Measurements from ENCODE around the gene LRRC70. TPM values are rescaled to one million over a fixed set of nuclear protein-coding genes. Genes with fewer than 3 reads are reported as not detected.
A peak's percentile ranks its signal among the peaks of the same experiment; 100 is the strongest.

LRRC70 gene
- total RNA-seq, 1 donor from 2014 or later: 0.64 TPM

DNA sequence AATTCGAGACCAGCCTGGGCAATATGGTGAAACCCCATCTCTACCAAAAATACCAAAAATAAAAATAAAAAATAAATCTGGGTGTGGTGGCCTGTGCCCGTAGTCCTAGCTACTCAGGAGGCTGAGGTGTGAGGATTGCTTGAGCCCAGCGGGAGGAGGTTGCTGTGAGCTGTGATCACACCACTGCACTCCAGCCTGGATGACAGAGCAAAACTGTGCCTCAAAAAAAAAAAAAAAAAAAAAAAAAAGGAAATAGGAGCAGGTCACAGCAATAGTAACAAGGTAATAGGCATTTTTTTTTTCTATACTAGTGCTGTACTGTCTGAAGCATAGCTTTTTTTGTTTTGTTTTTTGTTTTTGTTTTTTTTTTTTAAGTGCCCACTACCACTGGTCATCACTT, 5.8 kb downstream of the LRRC70 start:
- Mint-ChIP-seq H3K4me3 (ENCODE audit: unreplicated experiment) (no peak overlapping the region), H3K36me3 (ENCODE audit: low read depth, unreplicated experiment) (peaks cover 7% of the 10 kb centered on the region), H3K27ac (ENCODE audit: unreplicated experiment) (no peak overlapping the region), H3K27me3 (ENCODE audit: low read depth, unreplicated experiment) (no peaks in the 10 kb centered on the region), H3K4me1 (ENCODE audit: low read depth, unreplicated experiment) (peaks cover 5% of the 10 kb centered on the region), H3K9me3 (ENCODE audit: unreplicated experiment) (peaks cover 1% of the 10 kb centered on the region)
- H3K4me1 ChIP-seq (ENCODE audit: insufficient read depth, low read length): no peaks in the 10 kb centered on the region
- H3K79me2 ChIP-seq (ENCODE audit: insufficient read depth, low read length): no peaks in the 10 kb centered on the region
- no peak overlapping the region for H3K9ac ChIP-seq (ENCODE audit: low read length)
- no peak overlapping the region for H3K27ac ChIP-seq (ENCODE audit: low read depth, low read length)
- H2AFZ ChIP-seq (ENCODE audit: low read depth, low read length): no peak overlapping the region
- FAIRE-seq (no peak), DNase-seq (ENCODE audit: low read depth) (no peak)
- H3K4me3 ChIP-seq (ENCODE audit: insufficient read depth, low read depth, low read length): no peak overlapping the region
- TF ChIP-seq, protein P1, sequence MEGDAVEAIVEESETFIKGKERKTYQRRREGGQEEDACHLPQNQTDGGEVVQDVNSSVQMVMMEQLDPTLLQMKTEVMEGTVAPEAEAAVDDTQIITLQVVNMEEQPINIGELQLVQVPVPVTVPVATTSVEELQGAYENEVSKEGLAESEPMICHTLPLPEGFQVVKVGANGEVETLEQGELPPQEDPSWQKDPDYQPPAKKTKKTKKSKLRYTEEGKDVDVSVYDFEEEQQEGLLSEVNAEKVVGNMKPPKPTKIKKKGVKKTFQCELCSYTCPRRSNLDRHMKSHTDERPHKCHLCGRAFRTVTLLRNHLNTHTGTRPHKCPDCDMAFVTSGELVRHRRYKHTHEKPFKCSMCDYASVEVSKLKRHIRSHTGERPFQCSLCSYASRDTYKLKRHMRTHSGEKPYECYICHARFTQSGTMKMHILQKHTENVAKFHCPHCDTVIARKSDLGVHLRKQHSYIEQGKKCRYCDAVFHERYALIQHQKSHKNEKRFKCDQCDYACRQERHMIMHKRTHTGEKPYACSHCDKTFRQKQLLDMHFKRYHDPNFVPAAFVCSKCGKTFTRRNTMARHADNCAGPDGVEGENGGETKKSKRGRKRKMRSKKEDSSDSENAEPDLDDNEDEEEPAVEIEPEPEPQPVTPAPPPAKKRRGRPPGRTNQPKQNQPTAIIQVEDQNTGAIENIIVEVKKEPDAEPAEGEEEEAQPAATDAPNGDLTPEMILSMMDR (IDR thresholded peaks at IDR 0.05; ENCODE audit: insufficient read depth, low read depth, low read length): no peak
- TF ChIP-seq EZH2 (IDR thresholded peaks at IDR 0.05; ENCODE audit: insufficient read depth, low read length): no peak
- H3K9me3 ChIP-seq (ENCODE audit: insufficient read depth, low read depth, low read length): no peaks in the 10 kb centered on the region
- H3K27me3 ChIP-seq (ENCODE audit: insufficient read depth, low read length): no peaks in the 10 kb centered on the region
- no peak overlapping the region for H3K4me2 ChIP-seq (ENCODE audit: low read length)
- no peaks in the 10 kb centered on the region for H4K20me1 ChIP-seq (ENCODE audit: insufficient read depth, low read length)
- peaks cover 3% of the 10 kb centered on the region for H3K36me3 ChIP-seq (ENCODE audit: insufficient read depth, low read length)

DNA sequence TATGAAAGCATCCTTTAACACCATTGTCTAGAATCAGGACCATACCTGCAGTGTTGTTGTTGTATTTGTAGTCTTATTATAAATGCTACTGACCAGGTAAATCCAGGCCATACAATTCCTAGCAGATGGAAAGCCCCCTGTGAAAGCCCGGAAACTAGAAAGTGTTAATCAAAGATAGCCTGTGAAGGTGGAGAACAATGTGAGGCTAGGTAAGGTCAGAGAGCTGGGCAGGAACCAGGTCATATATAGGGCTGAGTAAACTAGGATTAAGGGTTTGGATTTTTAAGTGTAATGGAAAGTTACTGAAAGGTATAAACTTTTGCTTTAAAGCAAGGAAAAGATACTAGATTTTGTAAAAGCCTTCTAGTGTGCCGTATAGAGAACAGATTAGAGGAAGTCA, 6.7 kb downstream of the LRRC70 start:
- Mint-ChIP-seq H3K9me3 (ENCODE audit: unreplicated experiment) (peaks cover 1% of the 10 kb centered on the region), H3K27ac (ENCODE audit: unreplicated experiment) (no peak overlapping the region), H3K36me3 (ENCODE audit: low read depth, unreplicated experiment) (peaks cover 9% of the 10 kb centered on the region), H3K4me3 (ENCODE audit: unreplicated experiment) (no peak overlapping the region), H3K4me1 (ENCODE audit: low read depth, unreplicated experiment) (peaks cover 5% of the 10 kb centered on the region), H3K27me3 (ENCODE audit: low read depth, unreplicated experiment) (no peaks in the 10 kb centered on the region)
- no peak for FAIRE-seq
- TF ChIP-seq, protein P1 (IDR thresholded peaks at IDR 0.05; ENCODE audit: insufficient read depth, low read depth, low read length): no peak
- TF ChIP-seq EZH2 (IDR thresholded peaks at IDR 0.05; ENCODE audit: insufficient read depth, low read length): no peak
- Histone ChIP-seq H3K27ac (ENCODE audit: low read depth, low read length) (no peak overlapping the region), H3K4me2 (ENCODE audit: low read length) (no peak overlapping the region), H3K27me3 (ENCODE audit: insufficient read depth, low read length) (no peaks in the 10 kb centered on the region), H4K20me1 (ENCODE audit: insufficient read depth, low read length) (no peaks in the 10 kb centered on the region), H3K9ac (ENCODE audit: low read length) (no peak overlapping the region), H2AFZ (ENCODE audit: low read depth, low read length) (no peak overlapping the region), H3K4me1 (ENCODE audit: insufficient read depth, low read length) (no peaks in the 10 kb centered on the region), H3K9me3 (ENCODE audit: insufficient read depth, low read depth, low read length) (no peaks in the 10 kb centered on the region), H3K36me3 (ENCODE audit: insufficient read depth, low read length) (peaks cover 3% of the 10 kb centered on the region), H3K4me3 (ENCODE audit: insufficient read depth, low read depth, low read length) (no peak overlapping the region), H3K79me2 (ENCODE audit: insufficient read depth, low read length) (no peaks in the 10 kb centered on the region)
- no peak for DNase-seq (ENCODE audit: low read depth)

DNA sequence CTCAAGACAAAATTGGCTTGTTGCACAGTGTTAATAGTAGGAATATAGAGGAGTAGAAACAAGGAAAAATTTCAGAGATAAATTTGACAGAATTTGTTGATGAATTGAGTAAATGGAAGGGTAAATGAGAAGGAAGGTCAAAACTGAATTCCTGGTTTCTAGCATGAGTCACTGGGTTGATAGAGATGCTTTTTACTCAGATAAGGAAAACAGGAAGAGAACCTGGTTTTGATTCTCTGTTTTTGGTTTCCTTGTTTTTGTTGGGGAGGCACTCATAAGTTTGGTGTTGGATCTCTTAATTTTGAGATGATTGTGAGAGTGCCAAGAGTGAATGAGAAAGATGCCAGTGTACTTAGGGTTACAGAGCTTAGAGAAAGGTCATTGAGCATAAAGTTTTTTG, 7.1 kb downstream of the LRRC70 start:
- Mint-ChIP-seq H3K27ac (ENCODE audit: unreplicated experiment) (no peak overlapping the region), H3K27me3 (ENCODE audit: low read depth, unreplicated experiment) (no peaks in the 10 kb centered on the region), H3K9me3 (ENCODE audit: unreplicated experiment) (peaks cover 1% of the 10 kb centered on the region), H3K4me3 (ENCODE audit: unreplicated experiment) (no peak overlapping the region), H3K4me1 (ENCODE audit: low read depth, unreplicated experiment) (peaks cover 5% of the 10 kb centered on the region), H3K36me3 (ENCODE audit: low read depth, unreplicated experiment) (peaks cover 9% of the 10 kb centered on the region)
- no peak overlapping the region for H3K9ac ChIP-seq (ENCODE audit: low read length)
- no peaks in the 10 kb centered on the region for H4K20me1 ChIP-seq (ENCODE audit: insufficient read depth, low read length)
- H3K36me3 ChIP-seq (ENCODE audit: insufficient read depth, low read length): peaks cover 3% of the 10 kb centered on the region
- H3K79me2 ChIP-seq (ENCODE audit: insufficient read depth, low read length): no peaks in the 10 kb centered on the region
- DNase-seq (ENCODE audit: low read depth) (peak; percentile 15), FAIRE-seq (peak; percentile 43)
- TF ChIP-seq EZH2 (IDR thresholded peaks at IDR 0.05; ENCODE audit: insufficient read depth, low read length): no peak
- TF ChIP-seq, protein P1 (IDR thresholded peaks at IDR 0.05; ENCODE audit: insufficient read depth, low read depth, low read length): no peak
- H3K4me1 ChIP-seq (ENCODE audit: insufficient read depth, low read length): no peaks in the 10 kb centered on the region
- no peaks in the 10 kb centered on the region for H3K9me3 ChIP-seq (ENCODE audit: insufficient read depth, low read depth, low read length)
- no peak overlapping the region for H3K27ac ChIP-seq (ENCODE audit: low read depth, low read length)
- no peak overlapping the region for H3K4me3 ChIP-seq (ENCODE audit: insufficient read depth, low read depth, low read length)
- H2AFZ ChIP-seq (ENCODE audit: low read depth, low read length): no peak overlapping the region
- no peaks in the 10 kb centered on the region for H3K27me3 ChIP-seq (ENCODE audit: insufficient read depth, low read length)
- H3K4me2 ChIP-seq (ENCODE audit: low read length): no peak overlapping the region
